Measurements from ENCODE around the gene TMIE. TPM values are rescaled to one million over a fixed set of nuclear protein-coding genes. Genes with fewer than 3 reads are reported as not detected.
A peak's percentile ranks its signal among the peaks of the same experiment; 100 is the strongest.

Gene TMIE
- total and polyA plus RNA-seq, 2 of the 8 experiments (the other 6 are each of a cell fraction or from before 2014, with no cell fraction given), result 0.45 to 0.67 TPM

DNA sequence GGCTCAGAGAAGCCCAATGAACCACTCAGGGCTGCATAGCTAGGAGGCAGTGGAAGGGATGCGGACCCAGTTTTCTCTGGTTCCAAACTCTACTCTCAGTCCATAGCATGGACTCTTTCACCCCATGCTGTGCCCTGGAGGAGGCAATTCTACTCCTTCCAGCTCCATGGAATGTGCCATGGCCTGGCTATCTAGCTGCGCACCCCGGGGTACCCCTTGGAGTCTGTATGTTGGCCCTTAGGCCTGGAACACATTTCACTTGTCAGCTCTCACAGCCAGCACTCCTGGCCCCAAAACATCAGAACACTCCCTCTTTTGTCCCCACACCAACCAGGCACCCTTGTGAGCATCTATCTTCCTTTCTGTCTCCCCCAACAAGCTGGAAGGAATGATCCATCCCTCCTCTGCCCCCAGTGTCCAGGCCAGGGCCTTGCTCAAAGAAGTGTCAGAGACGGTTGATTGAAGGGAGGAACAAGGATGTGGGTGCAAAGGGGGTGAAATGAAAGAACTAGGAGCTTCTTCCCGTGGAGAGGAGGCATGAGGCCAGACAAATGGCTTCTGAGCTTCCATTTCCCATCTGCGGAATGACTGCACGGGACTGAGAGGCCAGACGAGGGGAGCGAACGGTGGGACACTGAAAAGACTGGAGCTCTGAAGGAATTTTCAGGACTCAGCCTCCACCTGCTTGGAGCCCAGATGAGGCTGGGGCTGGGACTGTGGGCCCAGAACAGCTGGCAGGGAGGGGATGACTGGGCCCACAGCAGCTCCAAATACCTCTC lies 13.7 kb downstream of the TMIE start:
- POLR2A ChIA-PET (ENCODE audit: partially characterized antibody), result interaction anchor here (0.7 to 1.5 kb wide), 3 partner anchors 12 to 135 kb away, joined by 3 read pairs; no protein-coding TSS in a partner anchor
- Histone ChIP-seq H3K18ac (ENCODE audit: extremely low read depth, low read length) (no peak overlapping the region), H3K4me3 (ENCODE audit: extremely low read depth in 1 of 4, insufficient read depth in 2 of 4, low read depth in 3 of 4, low read length in 4 of 4) (no peak overlapping the region), H3K9ac (replicated peaks in 1 of 4; ENCODE audit: extremely low read depth in 1 of 4, low read depth in 3 of 4, low read length in 3 of 4) (no peak overlapping the region), H3K9me3 (ENCODE audit: insufficient read depth in 2 of 2, low read depth in 1 of 2, low read length in 1 of 2) (no peaks in the 10 kb centered on the region; a peak in 1 of 4 replicates), H3K27me3 (replicated peaks in 1 of 4; ENCODE audit: control insufficient read depth in 3 of 4, extremely low read depth in 1 of 4, insufficient read depth in 3 of 4, low read length in 3 of 4) (no peaks in the 10 kb centered on the region; a peak in 2 of 7 replicates), H4K20me1 (replicated peaks in 1 of 2; ENCODE audit: control insufficient read depth in 1 of 2, insufficient read depth in 2 of 2, low read length in 2 of 2) (no peaks in the 10 kb centered on the region), H3K79me2 (ENCODE audit: control insufficient read depth in 1 of 2, insufficient read depth in 2 of 2, low read length in 2 of 2) (no peaks in the 10 kb centered on the region), H4K8ac (ENCODE audit: extremely low read depth, insufficient read depth, low read length) (no peak overlapping the region; the same call in 1 of the 2 replicates), H3K36me3 (ENCODE audit: control insufficient read depth in 2 of 4, insufficient read depth in 4 of 4, low read length in 3 of 4) (no peaks in the 10 kb centered on the region; a peak in 1 of 8 replicates), H3K4me2 (ENCODE audit: insufficient read depth in 1 of 2, low read depth in 2 of 2, low read length in 2 of 2) (no peak overlapping the region), H3K14ac (ENCODE audit: insufficient read length) (no peak overlapping the region), H3K56ac (replicated peaks; ENCODE audit: insufficient read length, low read depth, low read length) (no peak overlapping the region), H3K23ac (ENCODE audit: insufficient read length) (no peak overlapping the region), H3K27ac (ENCODE audit: low read depth, low read length) (no peak overlapping the region), H3K79me1 (ENCODE audit: low read depth, low read length) (no peaks in the 10 kb centered on the region), H3K23me2 (ENCODE audit: low read depth, low read length) (no peaks in the 10 kb centered on the region), H2BK120ac (replicated peaks; ENCODE audit: low read depth, low read length) (no peak overlapping the region), H4K5ac (ENCODE audit: insufficient read length, low read depth, low read length) (no peak overlapping the region), H3K4me1 (replicated peaks in 1 of 4; ENCODE audit: control insufficient read depth in 3 of 4, insufficient read depth in 4 of 4, low read length in 3 of 4) (no peaks in the 10 kb centered on the region; a peak in 2 of 7 replicates), H4K91ac (replicated peaks; ENCODE audit: insufficient read length, low read length) (no peak overlapping the region), H2BK5ac (ENCODE audit: low read depth, low read length) (no peak overlapping the region), H2AFZ (ENCODE audit: low read length) (no peak overlapping the region), H2AK5ac (ENCODE audit: low read depth, low read length) (no peak overlapping the region), H3K4ac (replicated peaks; ENCODE audit: insufficient read length, low read depth, low read length) (no peak overlapping the region), H2BK20ac (ENCODE audit: low read length) (no peak overlapping the region), H2BK12ac (ENCODE audit: low read depth, low read length) (no peak overlapping the region), H2BK15ac (ENCODE audit: low read length) (no peak overlapping the region)
- CTCF ChIA-PET (ENCODE audit: partially characterized antibody), result interaction anchor here (0.6 to 6.4 kb wide), 25 partner anchors 8 to 265 kb away, joined by 3 to 59 read pairs (median 4); partner anchors contain the start of genes ALS2CL and TMIE
- TF ChIP-seq GABPA (IDR thresholded peaks at IDR 0.05; ENCODE audit: borderline replicate concordance, insufficient read depth, low read length), result no peak
- TF ChIP-seq SP1 (IDR thresholded peaks at IDR 0.05; ENCODE audit: low read depth, low read length), result no peak
- TF ChIP-seq EP300 (IDR thresholded peaks at IDR 0.05; ENCODE audit: borderline replicate concordance in 1 of 2, low read depth in 2 of 2, low read length in 2 of 2), result no peak
- no peak for TF ChIP-seq CHD1 (IDR thresholded peaks at IDR 0.05; ENCODE audit: low read depth, low read length)
- TF ChIP-seq FOSL1 (IDR thresholded peaks at IDR 0.05; ENCODE audit: insufficient read depth, low read depth, low read length), result no peak
- TF ChIP-seq SRF (IDR thresholded peaks at IDR 0.05; ENCODE audit: low read depth, low read length), result no peak
- TF ChIP-seq POLR2A (IDR thresholded peaks at IDR 0.05; ENCODE audit: control extremely low read depth in 1 of 2, low read depth in 2 of 2, low read length in 2 of 2), result no peak
- no peak for TF ChIP-seq SUZ12 (IDR thresholded peaks at IDR 0.05; ENCODE audit: low read length)
- no peak for TF ChIP-seq HDAC6 (IDR thresholded peaks at IDR 0.05; ENCODE audit: low read depth, low read length)
- TF ChIP-seq BRCA1 (IDR thresholded peaks at IDR 0.05; ENCODE audit: low read depth, low read length), result no peak
- TF ChIP-seq MAFK (IDR thresholded peaks at IDR 0.05; ENCODE audit: low read depth, low read length), result no peak
- FAIRE-seq (no peak), DNase-seq (ENCODE audit: low read depth in 1 of 2, low spot score in 2 of 2) (peak in 1 of 2 experiments; percentile 35)
- WGBS, 2 experiments (ENCODE audit: extremely low coverage in 1 of 2, insufficient coverage in 1 of 2, insufficient read length in 1 of 2, insufficient replicate concordance in 2 of 2, low coverage in 1 of 2, low lambda C conversion rate in 2 of 2, missing lambda C conversion rate in 1 of 2), result 85% methylated on average over 10 of the region's 10 CpGs; no CpG with 5 or more reads in 1 of the 2 experiments
